ENCODE results near the gene VRTN. TPM values are rescaled to one million over a fixed set of nuclear protein-coding genes. Genes with fewer than 3 reads are reported as not detected.

Gene VRTN
- total and polyA plus RNA-seq, 2 donors (not counting 1 experiment from before 2014, with no cell fraction given), result not detected

GRCh38 chr14:74302152-74302628, 46.1 kb upstream of the VRTN start:
- Histone ChIP-seq H3K27ac (ENCODE audit: insufficient read depth, low read length) (peak overlapping the region; percentile 55), H3K27me3 (ENCODE audit: control insufficient read depth, insufficient read depth, low read length) (no peaks in the 10 kb centered on the region), H2AFZ (ENCODE audit: low read length) (peak overlapping the region; percentile 83), H3K4me2 (ENCODE audit: extremely low read depth, insufficient read depth, low read length) (peak overlapping the region; percentile 64), H3K36me3 (ENCODE audit: control insufficient read depth, insufficient read depth, low read length) (no peaks in the 10 kb centered on the region), H3K79me2 (ENCODE audit: control insufficient read depth, insufficient read depth, low read length) (peaks cover 12% of the 10 kb centered on the region), H3K9ac (ENCODE audit: insufficient read depth, low read length) (peak overlapping the region; percentile 75), H3K4me3 (replicated peaks in 1 of 4; ENCODE audit: control extremely low read depth in 1 of 4, insufficient read depth in 1 of 4, low read depth in 3 of 4, low read length in 4 of 4) (peak overlapping the region; percentile 69 to 96 (median 92)), H3K4me1 (ENCODE audit: control insufficient read depth, extremely low read depth, insufficient read depth, low read length) (peaks cover 2% of the 10 kb centered on the region), H3K9me3 (ENCODE audit: control insufficient read depth, insufficient read depth, low read depth, low read length) (no peaks in the 10 kb centered on the region), H4K20me1 (ENCODE audit: control insufficient read depth, extremely low read depth, insufficient read depth, low read length) (no peaks in the 10 kb centered on the region)
- no peak for TF ChIP-seq EZH2 (IDR thresholded peaks at IDR 0.05; ENCODE audit: low read length, missing control alignments)
- TF ChIP-seq CTCF (conservative IDR thresholded peaks at IDR 0.05 in 1 of 2, IDR thresholded peaks at IDR 0.05 in 1 of 2; ENCODE audit: low read depth in 1 of 2, low read length in 2 of 2), result peak; percentile 47 to 62
- peak; percentile 58 to 62 for DNase-seq (ENCODE audit: low read depth in 2 of 2)

GRCh38 chr14:74302634-74303569, 45.4 kb upstream of the VRTN start, which contains the start of gene ABCD4:
ABCD4 (minus strand) TSS chr14:74302934; CDS start chr14:74302912, 22 bp downstream.
- H3K27ac ChIP-seq (ENCODE audit: insufficient read depth, low read length), result peak within 1 kb of the TSS; percentile 55

More at GRCh38 chr14:74302634-74303569, 45.4 kb upstream of the VRTN start, which contains the start of gene ABCD4:
- Histone ChIP-seq H3K9ac (ENCODE audit: insufficient read depth, low read length) (peak within 1 kb of the TSS; percentile 75), H3K36me3 (ENCODE audit: control insufficient read depth, insufficient read depth, low read length) (no peaks in the 10 kb centered on the region), H3K27me3 (ENCODE audit: control insufficient read depth, insufficient read depth, low read length) (no peaks in the 10 kb centered on the region), H3K4me3 (replicated peaks in 1 of 4; ENCODE audit: control extremely low read depth in 1 of 4, insufficient read depth in 1 of 4, low read depth in 3 of 4, low read length in 4 of 4) (peak within 1 kb of the TSS; percentile 69 to 96 (median 92)), H3K4me1 (ENCODE audit: control insufficient read depth, extremely low read depth, insufficient read depth, low read length) (peaks cover 2% of the 10 kb centered on the region), H4K20me1 (ENCODE audit: control insufficient read depth, extremely low read depth, insufficient read depth, low read length) (no peaks in the 10 kb centered on the region), H3K9me3 (ENCODE audit: control insufficient read depth, insufficient read depth, low read depth, low read length) (no peaks in the 10 kb centered on the region), H3K4me2 (ENCODE audit: extremely low read depth, insufficient read depth, low read length) (peak within 1 kb of the TSS; percentile 64), H2AFZ (ENCODE audit: low read length) (peak within 1 kb of the TSS; percentile 83), H3K79me2 (ENCODE audit: control insufficient read depth, insufficient read depth, low read length) (peaks cover 12% of the 10 kb centered on the region)
- TF ChIP-seq CTCF (conservative IDR thresholded peaks at IDR 0.05 in 1 of 2, IDR thresholded peaks at IDR 0.05 in 1 of 2; ENCODE audit: low read depth in 1 of 2, low read length in 2 of 2) (peak; percentile 5 to 32), EZH2 (IDR thresholded peaks at IDR 0.05; ENCODE audit: low read length, missing control alignments) (no peak)
- peak; percentile 88 to 90 for DNase-seq (ENCODE audit: low read depth in 2 of 2)
